IPS DF 19.7 (cell line): ENCODE results near the gene SEMA3C.

Experiments
- DNase-seq: peaks from one replicate; pipeline ENCODE4 v3.0.0-alpha.2; 2013; ENCODE audit warnings: low read depth, low spot score

SEMA3C gene

DNA sequence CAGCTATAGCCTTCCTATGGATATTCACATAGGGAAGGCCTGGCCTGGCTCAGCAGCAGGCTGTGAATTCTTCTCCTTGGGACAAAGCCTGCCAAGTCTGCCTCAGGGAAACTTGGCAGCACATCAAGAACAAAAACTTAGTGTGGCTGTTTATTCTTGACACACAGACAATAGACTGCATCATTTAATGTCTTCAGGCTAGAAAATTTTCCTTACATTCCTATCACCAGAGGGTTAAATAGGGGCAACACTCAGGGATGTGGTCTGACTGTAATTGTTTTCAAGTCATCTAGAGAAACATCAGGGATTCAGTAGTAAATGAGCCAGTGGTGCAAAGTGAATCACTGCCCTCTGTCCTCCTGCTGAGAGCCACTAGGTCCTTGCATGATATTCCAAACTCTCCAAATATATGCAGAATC, 137.3 kb downstream of the SEMA3C start:
- DNase-seq = no peak

DNA sequence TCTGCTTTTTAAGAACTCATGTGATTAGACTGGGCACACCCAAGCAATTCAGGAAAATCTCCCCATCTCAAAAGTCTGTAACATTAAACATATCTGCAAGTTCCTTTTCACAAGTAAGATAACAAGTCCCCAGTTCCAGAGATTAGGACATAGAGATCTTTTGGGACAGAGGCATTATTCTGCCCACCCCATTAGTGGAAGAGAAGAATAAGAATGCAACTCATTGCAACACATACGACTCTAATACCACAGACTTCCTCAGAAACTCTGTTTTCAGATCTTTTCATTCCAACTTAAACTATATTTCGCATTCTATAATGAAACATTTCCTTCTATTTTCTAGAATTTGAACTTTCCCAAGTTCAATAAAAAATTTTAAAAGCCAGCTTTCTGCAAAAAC, 137.7 kb downstream of the SEMA3C start:
- no peak for DNase-seq

DNA sequence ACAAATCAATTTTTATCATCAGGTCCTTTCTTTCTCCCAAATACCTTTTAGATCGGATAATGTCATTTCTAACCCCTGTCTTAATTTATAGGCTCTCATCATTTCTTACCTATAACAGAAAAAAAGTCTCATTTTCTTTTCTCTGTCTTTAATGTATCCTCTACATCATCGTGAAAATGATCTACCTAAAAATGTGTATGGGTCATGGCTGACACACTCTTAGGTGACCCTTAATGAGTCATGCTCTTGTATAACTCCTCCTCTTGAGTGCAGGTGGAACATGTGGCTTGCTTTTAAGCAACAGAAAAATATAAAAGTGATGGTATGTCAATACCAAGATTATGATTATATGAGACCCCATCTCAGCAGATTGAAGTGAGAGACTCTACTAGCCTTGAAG, 139.4 kb downstream of the SEMA3C start:
- no peak for DNase-seq

DNA sequence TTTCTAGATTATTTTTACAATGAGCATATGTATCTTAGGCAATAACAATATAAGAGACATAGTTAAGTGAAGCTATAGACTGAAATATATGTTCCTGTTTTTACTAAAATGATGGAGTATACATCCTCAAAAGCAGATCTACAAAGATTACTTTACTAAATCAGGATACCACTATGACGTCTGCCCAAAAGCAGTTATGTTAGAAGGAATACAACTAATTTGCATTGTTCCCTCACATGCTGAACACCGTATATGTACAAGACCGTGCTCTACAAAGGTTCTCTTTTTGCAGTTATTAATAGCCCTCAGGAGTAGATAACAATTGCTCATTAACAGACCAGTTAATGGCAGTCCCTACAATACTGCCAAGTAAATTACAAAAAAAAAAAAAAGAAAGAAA, 143.0 kb downstream of the SEMA3C start:
- DNase-seq = no peak

DNA sequence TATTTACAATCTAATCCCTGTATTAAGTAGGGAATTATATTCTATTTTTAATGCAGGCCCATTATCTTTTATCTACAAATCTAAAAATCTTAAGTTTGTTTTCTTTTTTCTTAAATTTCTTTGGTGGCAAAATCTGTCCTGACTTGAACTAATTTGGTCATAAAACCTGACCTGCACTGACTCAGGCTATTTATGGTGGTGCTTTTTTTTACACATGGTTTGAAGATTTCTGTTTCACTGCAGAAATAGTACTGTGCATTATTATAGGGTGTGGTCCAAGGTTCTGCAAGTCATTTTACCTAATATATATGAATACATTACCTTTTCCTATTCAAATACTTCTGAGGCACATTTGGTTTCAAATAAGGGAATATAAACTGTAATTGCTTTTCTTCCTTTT, 143.4 kb downstream of the SEMA3C start:
- DNase-seq = no peak

DNA sequence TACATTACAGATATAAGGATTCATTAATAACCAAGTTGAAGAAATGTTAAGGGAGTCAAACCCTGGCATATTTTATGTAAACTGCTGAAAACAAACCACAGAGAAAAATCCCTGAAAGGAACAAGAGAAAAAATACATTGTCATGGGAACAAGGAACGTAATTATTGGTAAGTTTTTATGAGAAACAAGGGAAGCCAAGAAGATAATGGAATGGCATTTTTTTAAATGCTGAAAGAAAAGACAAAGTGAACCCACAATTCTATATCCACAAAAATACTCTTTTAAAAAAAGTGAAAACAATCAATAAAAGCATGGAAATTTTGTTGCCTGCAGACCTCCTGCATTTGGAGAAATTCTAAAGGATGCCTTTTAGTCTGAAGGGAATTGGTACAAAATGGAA, 144.0 kb downstream of the SEMA3C start:
- DNase-seq = no peak

DNA sequence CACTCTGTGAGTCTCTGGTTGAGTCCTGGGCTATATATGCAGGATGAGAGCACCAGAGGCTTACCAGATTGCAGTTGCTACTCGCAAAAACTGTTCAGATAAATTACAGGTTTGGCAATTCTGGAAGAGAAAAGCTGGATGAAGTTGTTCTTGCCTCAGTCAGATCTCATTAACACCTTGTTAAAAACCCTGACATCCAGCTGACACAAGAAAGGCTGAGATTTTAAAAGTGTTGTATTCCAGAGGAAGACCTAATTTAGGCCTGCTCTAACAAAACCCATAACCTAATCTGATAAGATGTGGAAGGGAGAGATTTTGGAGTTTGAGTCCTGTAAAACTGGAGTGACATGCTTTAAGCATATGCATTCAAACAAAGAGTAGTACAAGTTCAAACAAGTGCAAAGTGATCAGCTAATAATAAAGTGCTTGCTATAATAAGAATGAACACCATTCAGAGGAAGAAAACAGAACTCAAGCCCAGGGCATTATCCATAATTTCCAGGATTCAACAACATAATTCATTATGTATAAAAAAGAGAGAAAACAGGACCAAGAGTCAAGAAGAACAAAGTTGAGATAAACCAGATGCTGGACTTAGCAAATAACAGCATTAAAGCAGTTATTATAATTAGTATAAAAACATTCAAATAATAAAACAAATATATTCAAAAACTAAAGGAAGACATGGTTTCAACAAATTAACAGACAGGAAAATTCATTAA, 144.9 kb downstream of the SEMA3C start:
- no peak for DNase-seq

DNA sequence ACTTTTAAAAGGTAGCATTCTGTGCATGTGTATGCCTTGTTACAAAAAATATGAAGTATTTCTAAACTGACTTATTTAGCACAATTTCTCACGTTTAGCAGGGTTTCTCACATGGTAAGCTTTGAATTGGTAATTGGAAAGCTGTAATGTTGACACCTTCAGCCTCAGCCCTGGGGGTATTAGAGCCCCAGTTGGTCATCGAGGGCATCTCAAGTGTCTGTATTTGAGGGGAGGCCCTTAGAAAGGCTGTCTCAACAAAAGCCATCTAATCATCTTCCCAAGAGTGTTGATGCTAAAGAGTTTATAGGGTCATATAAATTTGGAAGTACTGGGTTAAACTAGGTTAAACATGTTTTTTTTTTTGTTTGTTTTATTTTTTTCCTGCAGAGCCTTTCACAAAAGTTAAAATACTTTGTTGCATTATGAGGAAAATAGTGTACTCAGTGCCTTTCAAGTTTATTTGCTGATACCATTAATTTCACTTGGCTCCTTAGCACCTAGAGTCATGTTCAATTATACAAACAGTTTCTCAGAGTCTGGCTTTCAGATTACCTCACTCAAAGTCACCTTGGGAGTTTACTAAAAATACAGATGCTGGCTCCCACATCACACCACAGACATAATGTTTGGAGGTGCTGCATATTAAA, 146.4 kb downstream of the SEMA3C start:
- DNase-seq = no peak

DNA sequence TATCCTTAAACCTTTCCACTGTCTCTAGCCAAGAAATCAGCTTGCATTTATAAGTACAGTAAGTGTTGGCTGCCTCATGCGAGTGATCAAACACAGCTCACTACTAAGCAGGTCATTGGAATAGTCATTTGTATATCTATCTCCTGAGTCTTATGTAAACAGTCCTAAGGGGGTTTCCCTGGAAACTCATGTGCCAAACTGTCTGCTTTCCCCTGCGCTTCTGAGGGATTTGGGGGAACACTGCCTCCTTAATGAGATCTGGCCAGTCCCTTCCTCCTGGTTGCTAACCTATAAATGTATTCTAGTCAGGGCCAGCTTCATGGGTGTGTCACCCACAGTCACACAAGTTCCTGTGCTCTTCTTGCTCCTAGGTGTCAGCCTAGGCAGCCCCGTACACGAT, 147.3 kb downstream of the SEMA3C start:
- DNase-seq = no peak

DNA sequence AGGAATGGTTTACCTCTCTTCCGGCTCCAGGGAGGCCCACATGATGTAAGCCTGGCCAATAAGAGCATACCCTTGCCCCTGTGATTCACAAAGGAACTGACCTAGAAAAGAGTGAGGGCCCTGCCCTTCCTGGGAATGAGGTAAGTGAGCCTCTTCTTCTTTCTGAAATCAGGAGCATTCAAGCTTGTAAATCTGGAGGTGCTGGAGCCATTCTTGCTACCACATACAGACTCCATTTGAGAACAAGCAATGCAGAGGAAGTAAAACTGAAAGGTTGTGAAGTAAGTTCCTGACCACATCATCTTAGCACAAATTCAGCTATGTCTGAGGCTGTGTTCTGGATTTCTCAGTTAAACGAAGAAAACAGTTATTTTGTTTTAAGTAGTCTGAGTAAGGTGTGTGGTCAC, 148.2 kb downstream of the SEMA3C start:
- no peak for DNase-seq

DNA sequence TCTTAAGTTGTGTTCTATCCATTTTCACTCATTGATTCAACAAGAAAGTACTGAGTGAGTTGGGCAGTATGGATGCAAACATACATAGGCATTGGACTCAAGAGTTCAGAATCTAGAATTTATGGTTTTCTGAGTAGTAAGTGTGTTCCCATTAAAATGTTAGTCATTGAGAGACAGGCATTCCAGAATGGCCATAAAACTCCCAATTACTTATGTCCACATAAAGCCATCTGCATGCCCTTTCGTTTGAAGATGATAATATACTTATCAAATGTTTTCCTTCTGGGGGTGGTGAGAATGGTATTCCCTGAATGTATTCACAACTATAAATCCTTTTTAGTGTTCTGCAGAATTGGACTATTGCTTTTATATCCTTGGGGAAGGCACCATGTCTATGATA, 148.8 kb downstream of the SEMA3C start:
- DNase-seq = no peak

DNA sequence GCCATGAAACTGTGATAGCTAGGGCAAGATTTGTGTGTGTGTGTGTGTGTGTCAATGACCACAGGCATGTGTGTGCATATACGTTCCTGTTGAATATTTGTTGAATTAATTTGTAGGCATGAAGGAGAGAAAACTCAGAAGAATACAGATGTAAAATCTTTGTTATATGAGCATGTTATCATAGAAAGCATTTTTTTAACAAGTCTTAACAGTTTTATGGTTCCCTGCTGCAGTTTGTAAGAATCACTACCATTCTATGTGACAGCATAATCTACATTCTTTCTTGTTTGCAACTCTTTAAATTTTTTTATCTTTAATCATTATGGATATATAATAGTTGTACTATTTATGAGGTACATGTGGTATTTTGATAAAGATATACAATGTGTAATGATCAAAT, 150.1 kb downstream of the SEMA3C start:
- DNase-seq = no peak

DNA sequence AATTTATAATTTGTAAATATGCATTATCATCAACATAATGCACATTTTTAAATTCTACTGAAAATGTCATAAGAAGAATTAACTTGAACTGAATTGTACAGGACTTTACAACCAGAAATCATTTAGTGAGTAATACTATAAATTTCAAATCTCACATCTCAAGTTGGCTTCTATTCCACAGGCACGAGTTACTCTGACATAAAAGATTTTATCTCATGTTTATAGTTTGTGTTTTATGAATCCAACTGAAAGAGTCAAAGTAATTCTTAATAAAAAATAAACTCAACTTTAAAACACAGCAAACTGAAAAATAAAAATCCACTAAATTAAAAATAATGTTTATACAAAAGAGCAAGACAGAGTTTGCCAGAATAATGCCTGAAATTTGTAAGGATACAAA, 151.2 kb downstream of the SEMA3C start:
- no peak for DNase-seq

DNA sequence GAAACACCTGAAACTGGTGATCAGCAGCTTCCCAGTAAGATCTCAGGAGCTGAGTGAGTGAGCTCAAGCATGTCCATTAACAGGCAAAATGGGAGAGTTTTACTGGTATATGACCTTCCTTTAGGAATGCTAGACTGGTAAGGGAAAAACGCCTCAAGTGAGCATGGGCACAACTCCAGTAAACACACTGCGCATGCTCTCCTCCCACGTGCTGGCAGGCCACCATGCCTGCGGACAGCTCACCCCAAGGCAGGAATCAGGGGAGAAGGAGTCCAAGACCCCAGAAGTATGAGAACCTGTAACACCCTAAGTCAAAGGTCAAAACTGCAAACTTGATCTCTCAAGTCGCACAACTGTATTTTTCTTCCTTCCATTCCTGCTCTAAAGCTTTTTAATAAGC, 152.1 kb downstream of the SEMA3C start:
- no peak for DNase-seq

DNA sequence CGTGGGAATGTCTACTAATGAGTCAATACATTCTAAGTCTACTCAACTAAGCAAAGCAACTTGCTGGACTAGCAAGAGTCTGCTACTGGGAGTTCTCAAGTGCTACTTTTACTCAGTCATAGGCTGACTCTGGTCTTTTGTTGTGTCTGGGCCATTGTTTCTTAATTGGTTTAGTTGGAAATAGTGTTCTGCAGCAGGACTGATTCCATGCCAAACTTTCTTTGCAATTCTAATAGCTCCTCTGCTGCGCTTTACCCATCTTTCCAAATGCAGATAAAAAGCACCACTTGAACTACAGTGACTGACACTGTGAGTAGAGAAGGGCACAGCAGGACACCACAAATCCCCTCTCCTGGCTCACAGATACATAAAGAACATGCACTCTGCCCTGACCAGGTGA, 154.7 kb downstream of the SEMA3C start:
- DNase-seq = peak; percentile 93

DNA sequence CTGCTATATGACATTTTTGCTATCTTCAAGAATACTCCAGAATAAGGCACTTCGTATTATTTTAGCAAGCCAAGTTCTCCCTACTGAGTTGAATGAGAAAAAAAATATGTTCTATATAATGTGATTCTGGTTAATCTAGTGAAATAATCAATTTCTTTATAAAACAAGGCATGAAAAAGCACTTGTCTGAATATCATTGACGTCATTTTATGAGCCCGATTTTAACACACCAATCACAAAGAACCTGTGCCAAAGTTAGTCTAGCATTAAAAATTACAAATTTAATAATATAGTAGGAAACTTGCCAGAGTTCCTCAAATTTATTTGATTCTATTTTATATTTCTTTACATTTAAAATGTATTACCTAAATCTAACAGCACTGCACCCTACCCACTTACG, 155.1 kb downstream of the SEMA3C start:
- no peak for DNase-seq

DNA sequence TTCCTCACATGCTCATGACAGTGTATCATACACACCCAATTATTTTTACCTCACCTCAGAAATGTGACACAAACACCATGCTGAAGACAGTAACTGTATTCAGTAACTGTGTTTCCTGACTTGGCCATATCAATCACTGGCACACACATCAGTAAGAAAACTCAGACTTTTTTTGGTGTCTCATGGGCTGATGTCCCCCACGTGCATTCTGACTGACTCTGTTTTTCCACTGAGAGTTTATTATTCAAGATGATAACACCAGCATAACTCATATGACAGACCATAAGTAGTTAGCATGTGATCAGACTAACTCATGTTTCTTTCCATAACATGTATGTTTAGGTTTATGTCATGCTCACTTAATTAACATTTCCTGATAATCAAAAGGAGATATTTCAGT, 155.6 kb downstream of the SEMA3C start:
- no peak for DNase-seq

DNA sequence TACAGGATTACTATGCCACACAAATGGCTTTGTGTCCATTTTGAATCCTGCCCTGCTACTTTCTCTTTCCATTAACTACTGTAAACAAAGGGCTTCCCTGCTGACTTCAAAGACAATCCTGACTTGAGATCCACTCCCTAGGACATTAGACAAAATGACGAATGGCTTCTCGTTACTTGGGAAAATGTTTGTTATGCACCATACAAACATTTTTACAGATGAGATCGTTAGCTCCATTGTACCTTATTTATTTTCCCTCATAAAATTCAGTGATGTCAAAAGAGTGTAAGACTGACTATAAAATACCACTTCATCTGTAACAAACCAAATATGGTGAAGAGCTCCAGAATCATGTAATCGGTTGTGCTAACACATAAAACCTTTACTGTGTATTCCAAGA, 158.6 kb downstream of the SEMA3C start:
- no peak for DNase-seq

DNA sequence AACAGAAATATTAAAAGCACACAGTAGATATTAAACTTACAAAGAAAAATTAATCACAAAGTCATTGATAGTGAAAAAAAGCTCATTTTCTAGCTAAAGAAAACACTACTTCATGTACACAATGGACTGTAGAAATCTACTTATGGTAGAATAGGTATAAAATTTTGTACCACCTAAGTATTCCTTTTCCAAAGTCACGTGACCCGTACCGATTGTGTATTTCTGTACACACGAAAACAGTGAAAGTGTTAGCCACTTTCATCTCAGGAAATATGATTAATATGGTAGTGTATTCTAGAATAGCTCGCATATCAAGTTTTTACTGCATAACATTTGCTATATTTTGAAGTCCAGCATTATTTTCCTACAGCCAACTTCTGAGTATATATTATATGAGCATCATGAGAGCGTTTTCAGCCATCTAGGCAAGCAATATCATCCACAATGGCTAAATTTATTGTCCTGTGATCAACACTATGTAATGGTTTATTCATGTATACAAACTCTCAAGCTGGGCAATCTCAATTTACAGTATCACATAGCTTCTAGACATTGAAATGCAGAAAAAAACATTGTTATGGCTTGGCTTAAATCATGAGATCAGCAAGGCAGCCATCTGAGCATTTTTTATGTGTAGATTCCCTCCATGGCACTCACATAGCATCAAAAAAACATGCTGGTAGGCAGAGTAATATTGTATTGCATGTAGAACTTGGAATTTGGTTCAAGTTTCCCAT, 165.7 kb downstream of the SEMA3C start:
- DNase-seq = no peak

DNA sequence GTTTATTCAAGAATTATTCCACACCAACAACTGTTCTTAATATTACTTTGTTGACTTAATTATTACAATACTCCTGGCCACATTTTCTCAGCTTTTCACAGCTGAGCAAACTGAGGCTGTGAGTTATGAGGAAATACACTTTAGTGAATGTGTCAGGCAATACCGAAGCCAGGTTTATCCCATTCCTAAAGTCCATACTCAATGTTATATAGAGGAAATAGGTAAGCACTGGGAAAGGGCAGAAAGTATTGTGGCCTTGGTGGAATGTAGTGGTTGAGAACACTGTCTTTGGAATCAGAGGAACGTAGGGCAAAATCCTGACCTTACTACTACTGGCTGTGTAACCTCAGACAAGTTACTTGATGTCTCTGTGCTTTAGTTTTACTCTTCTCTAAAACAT, 169.6 kb downstream of the SEMA3C start:
- DNase-seq = no peak

DNA sequence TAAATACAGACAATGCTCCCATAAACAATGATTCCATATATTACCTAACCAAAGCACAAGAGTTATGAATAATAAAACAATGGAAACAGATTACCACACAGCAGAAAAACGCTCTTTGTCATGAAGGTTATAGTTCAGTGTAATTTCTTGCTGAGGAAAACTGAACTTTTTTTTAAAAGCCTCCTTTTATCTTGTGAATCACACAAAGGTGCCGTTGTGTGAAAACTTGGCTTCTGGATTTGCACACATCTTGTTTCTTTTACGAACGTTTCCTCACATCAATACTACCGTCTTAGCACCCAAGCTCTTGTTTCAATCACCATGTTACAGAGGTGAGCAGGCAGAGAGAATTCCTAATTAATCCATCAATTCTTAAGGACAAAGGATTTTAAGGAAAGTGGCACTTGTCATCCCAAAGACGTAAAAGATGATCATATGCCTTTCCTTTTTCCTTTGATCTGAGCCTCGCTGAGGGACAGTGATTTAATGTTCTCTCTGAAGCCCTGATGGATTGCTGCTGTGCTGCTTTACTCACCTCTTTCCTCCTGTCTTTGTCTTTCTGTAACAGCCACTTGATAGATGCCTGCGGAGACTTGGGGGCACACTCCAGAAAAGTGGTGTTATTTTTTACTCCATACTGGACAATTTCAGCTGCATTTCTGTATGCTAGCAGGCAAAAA, 170.3 kb downstream of the SEMA3C start:
- no peak for DNase-seq

DNA sequence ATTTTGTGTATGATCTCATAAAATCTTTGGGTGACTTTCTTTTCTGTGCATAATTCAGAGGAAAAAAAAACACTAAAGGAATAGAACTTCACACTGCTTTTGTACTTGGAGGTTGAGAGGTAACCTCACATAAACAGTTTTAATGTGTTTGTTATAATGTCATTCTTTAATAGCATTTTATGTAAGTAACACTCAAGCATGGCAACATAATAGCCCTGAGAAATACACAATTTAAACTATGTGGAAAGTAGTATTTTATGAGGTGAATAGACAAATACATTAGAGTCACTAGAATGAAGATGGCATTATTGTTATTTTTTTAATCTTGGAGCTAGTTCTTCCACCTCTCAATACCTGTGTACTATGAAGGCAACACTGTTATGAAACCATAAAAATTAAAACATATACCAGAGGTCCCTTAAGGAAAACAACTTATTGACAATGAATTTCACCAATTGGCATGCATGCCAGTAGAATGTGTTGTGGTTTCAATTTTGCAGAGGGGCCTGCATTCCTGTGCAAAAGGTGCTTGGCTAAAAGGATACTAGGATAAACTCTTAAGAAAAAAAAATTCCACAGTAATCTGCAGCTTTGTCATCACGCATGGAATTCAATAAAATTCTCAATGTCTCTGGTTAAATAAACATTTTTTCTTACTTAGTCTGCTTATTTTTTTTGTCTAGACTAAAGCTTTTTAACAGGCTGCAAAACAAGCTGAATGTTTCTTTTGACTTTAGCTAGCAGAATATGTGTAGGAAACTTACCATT, 177.9 kb downstream of the SEMA3C start:
- DNase-seq = no peak
